Pons (tissue), 1 donor: Measurements from ENCODE around the gene CLCN4.

Source experiments
- DNase-seq: peaks from one replicate; pipeline ENCODE4 v3.0.0-alpha.2; 2016; ENCODE audit warnings: low spot score

CLCN4 gene

DNA sequence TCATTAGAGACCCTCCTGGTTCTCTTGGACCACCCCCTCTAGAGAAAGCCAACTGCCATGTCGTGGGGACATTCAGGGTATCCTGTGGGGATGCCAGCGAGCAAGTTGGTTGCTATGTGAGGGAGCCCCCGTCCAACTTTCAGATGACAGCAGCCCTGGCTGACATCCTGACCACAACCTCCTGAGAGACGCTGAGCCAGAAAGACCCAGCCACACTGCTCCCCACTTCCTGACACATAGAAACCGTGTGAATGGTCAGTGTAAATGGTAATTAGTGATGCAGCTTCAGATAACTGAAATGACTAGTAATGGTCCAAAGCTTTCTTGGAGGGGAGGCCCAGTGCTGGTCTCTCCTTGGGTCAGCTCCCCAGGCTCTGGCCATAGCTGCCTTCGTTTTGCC lies 10.8 kb downstream of the CLCN4 start:
- DNase-seq: no peak

DNA sequence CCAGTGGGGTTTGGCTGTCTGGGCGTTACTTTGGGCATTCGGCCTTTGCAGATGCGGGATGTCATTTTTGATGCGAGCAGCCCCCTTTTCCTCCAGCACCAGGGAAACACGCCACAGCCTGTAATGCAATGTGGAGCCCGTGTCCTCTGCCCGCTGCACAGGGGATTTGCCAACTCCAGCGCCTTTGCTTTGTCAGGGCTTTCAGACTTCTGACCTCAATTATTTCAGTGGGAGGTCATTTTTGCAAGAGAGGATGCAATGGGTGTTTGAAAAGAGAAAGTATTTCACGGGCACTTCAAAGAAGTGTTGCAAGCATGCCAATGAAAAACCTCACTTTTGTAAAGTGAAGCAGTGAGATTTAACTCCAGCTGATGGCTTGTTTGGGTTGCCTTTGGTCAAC lies 11.5 kb downstream of the CLCN4 start:
- DNase-seq: no peak

DNA sequence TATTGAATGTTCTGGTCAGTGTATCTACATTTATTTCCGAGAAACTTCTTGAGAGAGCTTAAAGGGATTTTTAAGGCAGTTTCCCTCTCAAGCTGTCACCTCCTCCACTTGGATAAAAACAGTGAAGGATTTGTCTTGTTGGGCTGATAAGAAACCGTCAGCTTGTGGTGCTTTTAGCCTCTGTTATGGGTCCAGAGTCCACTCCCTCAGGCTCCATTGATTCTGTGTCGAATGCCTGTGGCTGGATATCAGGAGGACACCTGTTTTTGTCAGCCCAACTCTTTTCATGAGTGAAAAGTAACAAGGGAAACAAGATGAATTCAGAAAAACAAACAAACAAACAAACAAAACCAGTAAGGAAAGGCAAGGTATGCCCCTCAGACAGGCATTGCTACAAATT lies 12.4 kb downstream of the CLCN4 start:
- no peak for DNase-seq

DNA sequence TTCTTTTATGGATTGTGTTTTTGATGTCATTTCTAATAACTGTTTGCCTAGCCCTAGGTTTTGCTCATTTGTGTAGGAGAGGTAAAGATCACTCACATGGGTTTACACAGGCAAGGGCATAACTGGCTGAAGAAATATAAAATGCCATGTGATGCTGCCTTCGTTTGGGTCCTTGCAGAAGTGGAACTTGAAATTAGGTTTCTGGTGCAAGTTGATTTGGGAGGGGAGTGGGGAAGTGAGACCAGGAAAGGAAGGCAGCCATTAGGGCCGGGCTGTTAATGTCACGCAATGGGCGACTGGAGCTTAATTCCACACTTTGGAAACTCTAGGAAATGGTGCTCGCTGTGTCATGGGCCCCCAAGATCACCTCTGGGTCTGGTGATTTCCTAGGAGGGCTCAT lies 14.5 kb downstream of the CLCN4 start:
- DNase-seq: no peak

DNA sequence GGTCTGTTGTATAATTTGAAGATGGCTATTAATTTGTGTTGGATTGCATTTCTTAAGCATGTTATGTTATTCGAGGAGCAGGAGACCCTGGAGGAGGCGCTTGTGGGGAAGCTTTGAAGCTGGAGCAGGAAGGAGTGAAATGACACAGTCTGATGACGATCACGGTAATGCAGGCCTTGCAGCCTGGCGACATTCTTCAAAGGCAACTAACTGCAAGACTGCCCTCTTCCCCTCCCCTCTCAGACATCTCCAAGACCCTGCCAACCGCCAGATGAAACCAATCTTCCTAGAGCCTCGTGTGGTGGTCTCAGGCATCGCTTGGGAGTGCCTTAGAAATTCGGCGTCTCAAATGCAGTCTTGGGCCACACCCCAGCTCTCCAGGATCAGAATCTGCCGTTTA lies 16.1 kb downstream of the CLCN4 start:
- no peak for DNase-seq

DNA sequence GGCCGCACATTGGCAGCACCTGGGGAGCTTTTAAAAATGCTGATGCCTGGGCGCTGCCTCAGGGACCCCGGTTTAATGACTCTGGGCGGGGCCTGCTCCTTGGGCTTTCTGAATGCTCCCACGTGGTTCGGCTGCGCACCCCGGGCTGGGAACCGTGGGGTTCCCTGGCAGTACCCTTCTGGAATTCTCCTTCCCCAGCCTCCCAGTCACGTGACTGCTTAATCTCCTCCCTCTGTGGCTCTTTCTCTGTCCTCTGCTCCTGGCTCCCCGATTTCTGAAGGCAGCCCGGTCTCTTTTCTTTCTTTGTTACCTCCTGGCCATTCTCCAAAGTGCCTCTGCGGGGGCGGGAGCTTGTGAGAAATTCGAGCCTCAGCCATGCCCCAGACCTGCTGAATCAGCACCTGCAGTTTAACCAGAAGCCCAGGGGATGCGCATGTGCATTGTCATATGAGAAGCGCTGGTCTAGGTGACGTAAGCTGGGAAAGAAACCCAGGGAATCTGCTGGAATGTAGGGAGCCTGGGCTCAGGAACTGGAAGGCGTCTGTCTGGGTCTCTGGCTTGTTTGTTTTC lies 16.6 kb downstream of the CLCN4 start:
- no peak for DNase-seq

DNA sequence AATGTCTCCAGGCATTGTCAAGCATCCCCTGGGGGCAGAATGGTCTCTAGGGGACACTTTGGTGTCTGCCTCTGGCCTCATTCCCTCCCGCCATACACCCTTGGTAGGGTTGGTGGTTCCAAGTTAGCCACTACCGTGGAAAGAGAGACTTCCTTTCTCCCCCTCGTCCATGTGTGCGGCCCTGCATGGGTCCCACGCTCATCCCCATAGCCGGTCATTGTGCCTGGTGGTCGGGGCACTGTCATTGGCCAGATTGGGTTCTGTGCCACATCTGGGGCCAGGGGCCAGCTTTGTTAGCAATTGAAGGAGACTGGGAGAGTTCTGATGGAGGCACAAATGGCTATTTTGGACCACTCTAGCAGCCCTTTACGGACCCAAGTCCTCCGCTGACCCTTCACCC lies 17.3 kb downstream of the CLCN4 start:
- DNase-seq: no peak

DNA sequence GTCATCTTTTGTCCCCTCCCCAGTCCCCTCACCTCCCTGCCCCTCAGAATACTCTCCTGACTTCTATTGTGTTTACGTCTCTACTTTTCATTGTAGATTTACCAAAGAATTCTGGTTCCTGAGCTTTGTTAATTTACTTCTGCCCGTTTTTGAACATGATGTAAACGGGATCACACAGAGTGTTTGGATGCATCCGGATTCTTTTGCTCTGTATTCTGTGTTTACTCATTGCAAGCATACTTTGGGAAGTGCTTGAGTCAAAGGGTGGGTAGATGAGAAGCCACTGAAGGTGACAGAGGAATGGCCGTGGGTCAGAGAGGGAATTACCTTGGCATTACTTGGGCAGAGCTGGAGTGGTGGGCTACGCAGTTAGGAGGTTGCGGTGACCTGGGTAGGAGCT lies 18.0 kb downstream of the CLCN4 start:
- no peak for DNase-seq

DNA sequence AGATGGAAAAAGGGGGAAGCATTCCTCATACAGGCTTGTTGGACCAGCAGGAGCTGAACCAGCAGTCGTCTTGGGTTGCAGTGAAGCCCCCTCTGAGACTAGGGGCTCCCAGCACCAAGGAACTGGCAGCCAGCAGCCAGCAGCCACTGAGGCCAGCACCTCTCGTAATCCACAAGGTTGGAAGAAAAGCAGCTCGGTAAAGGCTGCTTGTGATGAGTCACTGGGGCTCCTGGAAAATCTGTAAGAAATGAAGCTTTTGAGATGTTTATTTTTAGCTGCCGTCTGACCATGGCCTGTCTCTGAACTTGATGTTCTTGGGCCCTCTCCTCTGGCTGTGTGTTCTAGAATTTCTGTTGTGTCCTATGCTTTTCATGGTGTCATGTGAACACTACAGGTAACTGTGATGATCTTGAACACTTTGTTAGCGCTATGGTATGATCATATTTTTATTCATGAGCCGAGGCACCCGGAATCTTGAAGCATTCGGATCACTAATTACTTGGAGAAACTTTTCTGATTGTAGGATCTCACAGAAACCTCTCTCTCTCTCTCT lies 18.6 kb downstream of the CLCN4 start:
- DNase-seq: no peak

DNA sequence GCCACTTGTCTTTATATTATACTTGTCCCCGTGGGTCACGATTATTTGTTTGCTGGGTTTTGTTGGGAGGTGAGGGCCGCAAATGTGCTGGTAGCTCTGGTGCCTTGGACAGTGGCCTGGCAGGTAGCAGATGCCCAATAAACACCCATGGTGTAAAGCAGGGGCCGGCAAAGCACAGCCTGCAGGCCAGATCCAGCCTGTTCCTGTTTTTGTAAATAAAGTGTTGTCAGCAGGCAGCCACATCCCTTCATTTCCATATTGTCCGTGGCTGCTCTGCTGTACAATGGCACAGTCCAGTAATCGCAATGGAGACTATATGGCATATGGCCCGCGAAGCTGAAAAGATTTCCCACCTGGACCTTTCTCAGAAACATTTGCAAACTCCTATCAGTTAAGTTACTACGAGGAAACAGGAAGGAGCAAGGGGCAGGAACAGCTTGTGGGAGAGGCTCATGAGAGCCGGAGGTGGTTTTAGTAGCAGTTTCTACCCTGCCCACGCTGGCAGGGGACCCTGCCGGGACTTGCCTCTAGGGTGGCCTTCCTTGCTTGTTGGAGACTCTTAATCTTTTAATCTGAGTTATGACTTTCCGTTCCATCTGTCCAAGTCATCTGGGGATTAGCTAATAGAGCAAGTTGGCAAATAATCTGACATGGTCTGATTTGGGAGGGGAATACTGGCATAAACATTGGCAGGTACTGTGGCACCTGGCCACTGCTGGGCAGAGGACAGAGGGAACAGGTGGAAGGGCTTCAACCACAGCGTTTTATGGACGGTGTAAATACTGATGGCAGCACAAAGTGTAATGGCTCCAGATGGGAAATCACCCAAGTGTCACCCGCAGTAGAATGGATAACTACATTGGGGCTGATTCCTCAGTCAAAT lies 19.6 kb downstream of the CLCN4 start:
- DNase-seq: no peak

DNA sequence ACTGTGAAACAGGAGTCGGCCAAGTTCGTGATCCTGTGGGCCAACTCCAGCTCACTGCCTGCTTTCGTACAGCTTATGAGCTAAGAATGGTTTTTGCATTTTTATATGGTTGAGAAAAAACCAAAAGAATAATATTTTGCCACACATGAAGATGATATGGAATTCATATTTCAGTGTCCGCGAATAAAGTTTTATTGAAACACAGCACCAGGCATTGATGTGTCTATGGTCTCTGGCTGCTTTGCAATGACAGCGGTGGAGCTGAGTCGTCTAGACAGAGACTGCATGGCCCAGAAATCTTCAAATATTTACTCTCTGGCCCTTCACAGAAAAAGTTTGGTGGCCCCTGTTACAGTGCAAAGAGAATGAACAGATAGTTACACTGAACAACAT lies 20.2 kb downstream of the CLCN4 start:
- no peak for DNase-seq

DNA sequence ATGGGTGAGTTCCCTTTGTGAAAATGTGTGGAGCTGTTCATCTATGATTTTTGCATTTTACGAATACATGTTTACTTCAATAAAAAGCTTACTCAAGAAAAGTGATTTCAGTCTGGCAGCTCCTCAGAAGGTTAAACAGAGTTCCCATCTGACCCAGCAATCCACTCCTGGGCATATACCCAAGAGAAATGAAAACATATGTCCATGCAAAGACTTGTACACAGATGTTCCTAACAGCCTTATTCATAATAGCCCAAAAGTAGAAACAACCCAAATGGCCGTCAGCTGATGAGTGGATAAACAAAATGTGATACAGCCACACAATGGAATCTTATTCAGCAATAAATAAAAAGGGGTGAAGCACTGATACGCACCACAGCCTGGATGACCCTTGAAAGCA lies 20.8 kb downstream of the CLCN4 start:
- DNase-seq: peak; percentile 75

DNA sequence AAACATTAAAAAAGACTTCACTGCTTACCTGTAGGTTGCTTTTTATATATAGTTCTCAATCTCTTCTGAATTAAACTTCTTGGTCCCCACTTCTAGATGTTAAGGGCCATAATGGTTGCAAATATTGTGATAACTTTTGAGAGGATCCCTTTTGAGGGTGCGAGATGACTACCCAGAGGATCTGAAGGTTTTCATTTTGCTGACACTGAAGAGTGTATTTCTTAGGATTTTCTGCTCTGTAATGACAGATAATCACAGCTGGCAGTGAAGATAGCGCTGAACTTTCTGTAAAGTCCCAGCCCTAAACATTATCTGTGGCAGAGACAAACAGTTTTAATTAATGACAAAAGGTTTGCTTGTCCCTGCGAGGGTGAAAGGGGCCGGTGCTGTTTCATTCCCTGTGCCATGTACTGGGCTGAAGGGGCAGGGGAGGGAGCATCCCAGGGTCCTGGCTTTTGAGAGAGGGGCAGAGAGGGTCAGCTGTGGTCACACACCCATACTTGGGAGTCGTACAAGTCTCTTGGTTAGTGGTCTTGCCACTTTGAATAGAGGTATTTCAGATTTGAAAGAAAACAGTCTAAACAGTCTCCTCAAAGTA lies 22.2 kb downstream of the CLCN4 start:
- DNase-seq: no peak

DNA sequence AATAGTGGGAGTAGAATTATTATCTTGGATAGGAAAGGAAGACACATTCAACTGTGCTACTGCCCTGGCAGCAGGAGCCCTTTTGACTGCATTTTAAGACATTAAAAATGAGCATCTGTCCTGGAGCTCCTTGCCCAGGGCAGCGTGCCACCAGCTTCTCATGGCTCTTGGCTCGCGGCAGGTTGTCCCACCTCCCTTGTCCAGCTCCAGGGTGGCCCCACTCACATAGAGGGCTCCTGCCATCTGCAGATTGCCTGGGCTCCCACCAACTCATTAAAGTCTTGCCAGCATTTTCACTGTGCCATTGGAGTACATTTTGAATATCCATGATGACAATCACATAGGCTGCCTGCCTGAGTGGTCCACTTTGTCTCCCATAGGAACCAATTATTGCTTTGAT lies 27.0 kb downstream of the CLCN4 start:
- DNase-seq: no peak

DNA sequence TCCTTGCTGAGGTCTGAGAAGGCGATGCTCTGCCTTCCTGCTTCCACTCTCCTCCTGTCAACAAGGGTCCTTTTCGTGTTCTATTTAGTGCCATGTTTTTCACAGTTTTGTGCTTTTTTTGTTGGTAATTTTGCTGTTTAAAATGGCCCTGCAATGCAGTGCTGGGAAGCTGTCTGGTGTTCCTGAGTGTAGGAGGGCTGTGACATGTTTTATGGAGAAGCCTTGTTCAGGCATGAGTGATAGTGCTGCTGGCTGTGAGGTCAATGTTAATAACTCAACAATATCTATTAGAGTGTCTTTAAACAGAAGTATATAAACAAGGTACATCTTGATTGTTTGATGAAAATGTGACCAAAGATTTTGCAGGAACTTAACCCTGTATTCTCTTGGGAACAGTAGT lies 27.6 kb downstream of the CLCN4 start:
- no peak for DNase-seq

DNA sequence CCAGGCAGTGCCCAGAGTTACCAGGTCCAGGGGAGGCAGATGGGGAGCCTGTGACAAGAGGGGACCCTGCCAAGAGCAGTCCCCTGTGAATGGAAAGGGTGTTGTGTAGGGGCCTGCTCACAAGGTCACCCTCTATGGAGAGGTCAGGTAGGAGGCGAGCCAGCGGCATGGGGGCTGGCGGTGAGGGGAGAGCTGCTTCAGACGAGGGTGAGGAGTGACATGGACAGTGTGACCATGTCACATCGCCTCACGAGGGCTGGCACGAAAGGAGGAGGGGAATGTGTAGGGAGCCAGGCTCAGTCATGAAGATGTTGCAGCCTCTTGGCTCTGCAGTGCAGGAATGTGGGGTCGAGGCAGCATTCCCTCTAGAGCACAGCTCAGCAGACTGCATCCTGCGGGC lies 29.6 kb downstream of the CLCN4 start:
- DNase-seq: no peak

DNA sequence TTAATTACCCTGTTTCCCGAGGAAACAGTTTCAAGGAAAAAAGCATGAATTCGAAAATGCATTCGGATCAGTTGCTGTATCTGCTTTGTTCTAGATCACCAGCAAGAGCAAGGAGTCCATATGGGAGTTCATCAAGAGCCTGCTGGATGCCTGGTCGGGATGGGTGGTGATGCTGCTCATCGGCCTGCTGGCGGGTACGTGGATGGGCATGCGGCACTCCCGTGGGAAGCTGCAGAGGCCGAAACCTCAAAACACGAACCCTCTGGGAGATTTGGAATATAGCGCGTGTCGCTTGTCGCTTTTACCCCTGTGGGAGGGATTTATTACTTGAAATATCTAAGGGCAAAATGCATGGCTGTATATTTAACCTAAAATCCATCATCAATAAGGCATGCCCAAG lies 30.6 kb downstream of the CLCN4 start:
- no peak for DNase-seq

DNA sequence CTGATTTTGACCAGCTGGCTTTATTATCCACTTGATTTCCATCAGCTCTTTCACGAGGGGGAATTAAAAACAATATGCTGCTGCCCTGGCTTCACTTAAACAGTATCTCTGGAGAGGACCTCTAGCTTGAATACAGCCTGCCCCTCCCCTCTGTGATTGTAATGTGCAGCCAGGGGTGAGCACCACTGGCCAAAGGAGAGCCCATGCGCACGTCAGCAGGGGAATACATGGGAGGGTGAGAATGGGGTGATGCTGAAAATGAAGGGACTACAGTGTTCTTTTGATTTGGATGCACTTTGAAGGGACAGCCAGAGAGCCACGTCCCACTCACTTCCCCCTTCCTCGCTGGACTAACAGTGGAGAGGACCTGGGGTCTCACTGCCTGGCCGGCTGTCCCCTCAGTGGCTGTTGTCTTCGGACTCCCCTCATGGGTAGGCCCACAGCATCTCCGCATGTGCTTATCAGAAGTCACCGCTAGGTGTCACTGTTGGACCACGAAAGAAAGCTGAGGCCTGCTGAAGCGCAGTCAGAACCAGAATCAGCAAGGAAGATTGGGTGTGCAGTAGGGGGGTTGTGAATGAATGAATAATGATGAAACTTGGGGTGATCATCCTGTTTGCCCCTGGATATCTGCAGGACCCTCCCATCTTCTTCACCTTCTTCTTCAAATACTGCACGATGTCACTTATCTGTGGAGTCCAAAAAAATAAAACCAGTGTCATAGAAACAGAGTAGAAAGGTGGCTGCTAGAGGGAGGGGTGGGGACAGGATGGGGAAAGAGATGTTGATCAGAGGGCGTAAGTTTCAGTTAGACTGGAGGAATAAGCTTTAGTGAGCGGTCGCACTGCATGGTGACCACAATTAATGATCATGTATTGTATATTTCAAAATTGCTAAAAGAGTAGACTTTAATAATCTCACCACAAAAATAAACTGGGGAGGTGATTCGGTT lies 32.8 kb downstream of the CLCN4 start:
- DNase-seq: peak; percentile 78

DNA sequence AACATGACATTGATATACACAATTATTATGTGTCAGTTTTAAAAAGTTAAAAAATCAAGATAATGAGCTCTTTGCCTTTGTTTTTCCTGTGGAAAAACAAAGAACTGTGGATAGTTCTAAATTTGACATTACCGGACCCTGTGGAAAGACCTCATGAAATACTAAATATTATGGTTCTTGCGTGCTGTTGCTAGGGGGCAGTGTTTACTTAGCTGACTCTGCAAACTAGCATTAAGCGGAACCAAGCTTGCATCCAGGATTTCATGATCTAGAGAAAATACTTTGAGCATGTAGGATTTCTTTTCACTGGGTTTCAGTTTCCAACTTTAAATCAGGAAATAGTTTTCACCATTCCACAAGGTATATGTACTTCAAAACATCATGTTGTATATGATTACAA lies 33.6 kb downstream of the CLCN4 start:
- peak; percentile 60 for DNase-seq

DNA sequence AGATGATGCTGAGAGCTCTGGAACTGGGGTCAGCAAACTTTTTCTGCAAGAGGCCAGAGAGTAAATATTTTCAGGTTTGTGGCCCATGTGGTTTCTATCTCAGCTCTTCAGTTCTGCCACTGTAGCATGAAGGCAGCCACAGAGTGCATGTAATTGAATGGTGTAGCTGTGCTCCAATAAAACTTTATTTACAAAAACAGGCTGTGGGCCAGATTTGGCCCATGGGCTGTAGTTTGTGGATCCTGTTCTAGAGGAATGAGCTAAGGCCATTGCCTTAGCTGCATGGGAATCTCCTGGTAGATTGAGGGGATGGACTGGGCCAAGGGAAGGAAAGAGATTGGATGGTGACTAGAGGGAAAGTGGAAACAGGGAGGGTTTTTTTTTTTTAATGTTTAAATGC lies 36.8 kb downstream of the CLCN4 start:
- DNase-seq: no peak

DNA sequence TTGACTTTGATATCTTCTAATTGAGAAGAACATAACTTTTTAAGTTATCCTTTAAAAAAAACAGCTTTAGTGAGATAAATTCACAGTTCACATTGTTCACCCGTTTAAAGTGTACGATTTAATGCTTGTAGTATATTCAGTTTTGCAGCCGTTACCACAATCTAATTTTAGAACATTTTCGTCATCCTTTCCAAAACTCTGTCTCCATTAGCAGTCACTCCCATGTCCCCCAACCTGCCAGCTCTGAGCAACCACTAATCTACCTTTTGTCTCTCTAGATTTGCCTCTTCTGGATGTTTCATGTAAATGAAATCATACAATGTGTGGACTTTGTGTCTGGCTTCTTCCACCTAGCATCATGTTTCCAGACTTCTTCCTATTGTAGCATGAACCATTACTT lies 38.6 kb downstream of the CLCN4 start:
- no peak for DNase-seq

DNA sequence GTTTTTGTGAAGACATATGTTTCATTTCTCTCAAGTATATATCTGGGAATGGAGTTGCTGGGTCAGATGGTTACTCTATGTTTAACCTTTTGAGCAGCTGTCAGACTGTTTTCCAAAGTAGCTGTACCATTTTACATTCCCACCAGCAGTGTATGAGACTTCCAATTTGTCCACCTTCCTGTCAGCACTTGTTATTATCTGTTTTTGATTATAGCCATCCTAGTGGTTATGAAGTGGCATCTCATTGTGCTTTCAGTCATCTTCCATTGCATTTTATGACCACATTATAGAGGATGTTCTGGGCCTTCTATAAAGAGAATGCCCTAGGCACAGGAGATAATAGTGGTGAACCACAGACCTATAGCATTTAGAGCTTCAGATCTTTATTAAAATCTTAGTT lies 39.2 kb downstream of the CLCN4 start:
- no peak for DNase-seq
